Right kidney (tissue), 9 donors: ENCODE measurements around the gene ZNF660.
"Not testable (repeated sequence)": the region's sequence is repeated elsewhere in the genome, so short reads cannot be mapped to it uniquely, and the experiment has no call there.

Experiments used
- DNase-seq: peaks from one replicate; pipeline ENCODE4 v3.0.0-alpha.2; 2016
- long read RNA-seq, 8 donors: transcript quantifications; one replicate each; lab custom pipeline, GENCODE V29; 2026

Gene ZNF660
- long read RNA-seq, donor 1, full-length matches to known transcripts = 1 of 1 reads
- long read RNA-seq, donor 1, partial matches to known transcripts = 0 of 1 reads
- long read RNA-seq, donor 1, other reads (novel, unspliced or antisense) = 0 of 1 reads
- long read RNA-seq, donor 2, full-length matches to known transcripts = 3 of 3 reads
- long read RNA-seq, donor 2, partial matches to known transcripts = 0 of 3 reads
- long read RNA-seq, donor 2, other reads (novel, unspliced or antisense) = 0 of 3 reads
- long read RNA-seq, donor 3, full-length matches to known transcripts = 2 of 2 reads
- long read RNA-seq, donor 3, partial matches to known transcripts = 0 of 2 reads
- long read RNA-seq, donor 3, other reads (novel, unspliced or antisense) = 0 of 2 reads
- long read RNA-seq, donor 4, full-length matches to known transcripts = 7 of 7 reads
- long read RNA-seq, donor 4, partial matches to known transcripts = 0 of 7 reads
- long read RNA-seq, donor 4, other reads (novel, unspliced or antisense) = 0 of 7 reads
- long read RNA-seq, donor 5 = 0 reads
- long read RNA-seq, donor 6, full-length matches to known transcripts = 1 of 1 reads
- long read RNA-seq, donor 6, partial matches to known transcripts = 0 of 1 reads
- long read RNA-seq, donor 6, other reads (novel, unspliced or antisense) = 0 of 1 reads
- long read RNA-seq, donor 7, full-length matches to known transcripts = 5 of 5 reads
- long read RNA-seq, donor 7, partial matches to known transcripts = 0 of 5 reads
- long read RNA-seq, donor 7, other reads (novel, unspliced or antisense) = 0 of 5 reads
- long read RNA-seq, donor 8, full-length matches to known transcripts = 1 of 1 reads
- long read RNA-seq, donor 8, partial matches to known transcripts = 0 of 1 reads
- long read RNA-seq, donor 8, other reads (novel, unspliced or antisense) = 0 of 1 reads

- peak; percentile 90 for DNase-seq
Measured at GRCh38 chr3:44584646-44585501, at the start of gene ZNF660. TSS of gene ZNF660 (plus strand) at chr3:44584964. CDS start at chr3:44594194, 9,230 bp downstream.

GRCh38 chr3:44535364-44535763 lies 49.4 kb upstream of the ZNF660 start:
- DNase-seq = no peak

GRCh38 chr3:44544811-44545210 lies 40.0 kb upstream of the ZNF660 start:
- DNase-seq = not testable (repeated sequence)

GRCh38 chr3:44554626-44555592 lies 29.9 kb upstream of the ZNF660 start, which contains the start of gene ZKSCAN7:
TSS of gene ZKSCAN7 (plus strand) at chr3:44555193. CDS start at chr3:44557048, 1,855 bp downstream.
- peak; percentile 94 for DNase-seq

- DNase-seq = no peak
Measured at GRCh38 chr3:44555723-44556122, 29.0 kb upstream of the ZNF660 start.

- no peak for DNase-seq
Measured at GRCh38 chr3:44557074-44557473, 27.7 kb upstream of the ZNF660 start.

GRCh38 chr3:44561076-44561475 lies 23.7 kb upstream of the ZNF660 start:
- no peak for DNase-seq

- DNase-seq = no peak
Measured at GRCh38 chr3:44562147-44562546, 22.6 kb upstream of the ZNF660 start.

- DNase-seq = no peak
Measured at GRCh38 chr3:44568561-44568960, 16.2 kb upstream of the ZNF660 start.

- DNase-seq = no peak
Measured at GRCh38 chr3:44571024-44571423, 13.7 kb upstream of the ZNF660 start.

GRCh38 chr3:44576613-44577012 lies 8.2 kb upstream of the ZNF660 start:
- DNase-seq = no peak

- not testable (repeated sequence) for DNase-seq
Measured at GRCh38 chr3:44577354-44577952, 7.3 kb upstream of the ZNF660 start.

- not testable (repeated sequence) for DNase-seq
Measured at GRCh38 chr3:44578316-44578715, 6.4 kb upstream of the ZNF660 start.

GRCh38 chr3:44578924-44579515 lies 5.7 kb upstream of the ZNF660 start:
- not testable (repeated sequence) for DNase-seq

- DNase-seq = not testable (repeated sequence)
Measured at GRCh38 chr3:44579749-44580148, 5.0 kb upstream of the ZNF660 start.

- DNase-seq = not testable (repeated sequence)
Measured at GRCh38 chr3:44580971-44581370, 3.8 kb upstream of the ZNF660 start.

GRCh38 chr3:44596621-44597020 lies 11.9 kb downstream of the ZNF660 start:
- no peak for DNase-seq

GRCh38 chr3:44601749-44602148 lies 17.0 kb downstream of the ZNF660 start:
- no peak for DNase-seq

- no peak for DNase-seq
Measured at GRCh38 chr3:44612678-44613077, 27.9 kb downstream of the ZNF660 start.
